Tibial nerve (tissue), 3 donors: Measurements from ENCODE around the gene CABP4.

ENCODE experiments used
- CTCF ChIP-seq, 5 experiments: fragments of 200-600 bp in 3 of 5; fragments of 450-650 bp in 2 of 5; sonication (generic) in 3 of 5; IDR thresholded peaks; one replicate each; pipeline ENCODE4 v1.5.1; 2016 to 2019; ENCODE audit warnings: antibody characterized with exemption in 5 of 5, mild to moderate bottlenecking in 3 of 5, moderate library complexity in 2 of 5
- POLR2A ChIP-seq, 2 donors: fragments of 450-650 bp; IDR thresholded peaks; one replicate each; pipeline ENCODE4 v1.6.1; 2017; ENCODE audit warnings: antibody characterized with exemption in 2 of 2, mild to moderate bottlenecking in 2 of 2, moderate library complexity in 2 of 2

DNA sequence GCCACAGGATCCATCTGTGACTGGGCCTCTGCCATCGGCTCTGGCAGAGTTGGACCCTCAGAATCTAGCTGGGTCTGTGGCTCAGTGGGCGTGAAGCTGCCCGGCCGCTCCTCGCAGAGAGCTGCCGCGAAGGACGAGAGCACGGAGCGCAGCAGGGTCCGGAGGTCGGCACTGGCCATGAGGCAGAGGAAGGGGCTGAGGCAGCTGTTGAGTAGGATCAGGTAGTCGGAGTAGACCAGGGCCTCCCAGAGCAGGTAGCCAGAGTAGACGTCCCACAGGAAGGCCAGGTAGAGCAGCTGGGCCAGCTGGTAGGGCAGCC lies 3.5 kb upstream of the CABP4 start:
- no peak for TF ChIP-seq CTCF (IDR thresholded peaks at IDR 0.05)
- TF ChIP-seq POLR2A (IDR thresholded peaks at IDR 0.05), result no peak
